Stimulated activated CD8-positive, alpha-beta memory T cell treated with anti-CD3 and anti-CD28 coated beads, Interleukin-7, amount 100 ng/mL, for 4 hours (primary cell): ENCODE results near the gene ARPP19.
"Not testable (repeated sequence)": the region's sequence is repeated elsewhere in the genome, so short reads cannot be mapped to it uniquely, and the experiment has no call there.

Experiments used
- DNase-seq, 2 donors: peaks; one replicate each; pipeline ENCODE4 v3.0.0-alpha.2; 2020; ENCODE audit warnings: low read depth in 2 of 2

The ARPP19 gene

DNA sequence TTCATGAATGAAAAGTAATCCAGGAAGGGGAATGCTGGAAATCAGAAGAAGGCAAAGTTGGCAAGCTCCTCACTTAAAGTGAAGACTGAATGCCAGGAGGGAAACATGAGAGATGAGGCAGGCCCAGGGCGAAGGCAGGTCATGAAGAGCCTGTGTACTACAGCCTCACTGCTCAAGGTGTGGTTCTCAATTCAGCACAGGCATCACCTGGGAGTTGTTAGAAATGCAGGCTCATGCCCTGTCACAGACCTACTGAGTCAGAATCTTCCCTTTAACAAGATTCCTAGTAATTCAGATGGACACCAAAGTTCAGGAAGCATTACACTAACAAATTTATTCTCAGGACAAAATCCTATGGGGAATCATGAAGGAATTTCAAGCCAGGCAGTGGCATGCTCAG is 54.3 kb downstream of the ARPP19 start:
- DNase-seq = no peak

DNA sequence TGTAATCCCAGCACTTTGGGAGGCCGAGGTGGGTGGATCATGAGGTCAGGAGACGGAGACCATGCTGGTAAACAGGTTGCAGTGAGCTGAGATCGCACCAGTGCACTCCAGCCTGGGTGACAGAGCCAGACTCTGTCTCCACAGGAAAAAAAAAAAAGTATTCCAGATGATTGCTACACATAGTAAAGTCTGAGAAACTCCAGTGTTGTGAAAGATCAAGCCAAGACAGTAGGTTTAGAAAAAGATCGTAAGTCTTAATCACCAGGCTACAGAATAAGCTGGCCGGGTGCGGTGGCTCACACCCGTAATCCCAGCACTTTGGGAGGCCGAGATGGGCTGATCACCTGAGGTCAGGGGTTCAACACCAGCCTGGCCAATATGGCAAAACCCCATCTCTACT is 56.0 kb downstream of the ARPP19 start:
- DNase-seq = not testable (repeated sequence)

DNA sequence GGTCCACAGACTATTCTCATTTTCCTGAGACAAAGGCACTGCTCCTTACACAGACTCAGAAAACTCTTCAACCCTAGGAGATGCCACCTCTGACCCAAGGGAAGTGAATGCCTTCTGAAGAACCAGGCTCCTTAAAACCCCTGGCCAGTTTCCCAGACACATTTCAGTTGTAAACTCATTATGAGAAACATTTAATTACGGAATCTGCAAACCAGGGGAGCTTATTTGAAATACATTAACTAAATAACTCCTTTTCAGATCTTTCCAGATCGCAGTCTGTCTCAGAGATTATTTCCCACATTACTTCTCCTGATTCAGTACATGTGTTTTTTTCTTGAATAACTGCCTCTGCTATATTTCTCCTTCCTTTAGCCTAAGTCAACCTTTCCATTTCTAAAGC is 57.7 kb downstream of the ARPP19 start:
- no peak for DNase-seq

DNA sequence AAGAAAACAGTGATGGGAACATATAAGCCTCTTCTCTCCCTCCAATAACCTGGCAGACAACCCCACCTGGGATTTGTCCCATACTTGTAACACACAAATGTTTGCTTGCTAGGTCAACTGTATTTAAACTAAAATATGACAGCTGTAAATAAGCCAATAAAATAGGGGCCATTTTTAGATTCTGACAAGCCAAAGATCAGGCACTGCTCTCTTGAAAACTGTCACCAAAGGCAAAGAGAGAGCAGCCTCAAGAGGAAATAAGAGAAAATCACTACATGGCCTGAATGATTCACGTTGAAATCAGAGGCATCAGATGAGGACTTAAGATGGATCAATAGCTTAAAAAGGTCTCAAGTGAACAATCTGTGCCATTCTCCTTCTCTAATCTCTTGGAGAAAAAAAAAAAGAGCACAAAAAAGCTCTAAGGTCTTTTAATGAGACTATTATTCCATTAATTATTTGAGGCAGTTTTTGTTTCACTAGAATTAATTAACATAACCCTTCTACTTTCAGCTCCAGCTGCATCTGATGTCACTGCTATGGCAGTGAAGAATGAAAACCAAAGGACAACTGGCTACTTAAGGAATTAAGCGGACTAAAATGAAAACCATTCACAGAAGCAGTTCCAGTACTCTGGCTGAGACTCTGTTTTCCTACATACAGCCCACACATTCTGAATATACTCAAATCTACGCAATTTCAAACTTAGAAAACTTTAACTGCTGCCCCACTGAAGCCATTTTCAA is 59.2 kb downstream of the ARPP19 start:
- DNase-seq = no peak

DNA sequence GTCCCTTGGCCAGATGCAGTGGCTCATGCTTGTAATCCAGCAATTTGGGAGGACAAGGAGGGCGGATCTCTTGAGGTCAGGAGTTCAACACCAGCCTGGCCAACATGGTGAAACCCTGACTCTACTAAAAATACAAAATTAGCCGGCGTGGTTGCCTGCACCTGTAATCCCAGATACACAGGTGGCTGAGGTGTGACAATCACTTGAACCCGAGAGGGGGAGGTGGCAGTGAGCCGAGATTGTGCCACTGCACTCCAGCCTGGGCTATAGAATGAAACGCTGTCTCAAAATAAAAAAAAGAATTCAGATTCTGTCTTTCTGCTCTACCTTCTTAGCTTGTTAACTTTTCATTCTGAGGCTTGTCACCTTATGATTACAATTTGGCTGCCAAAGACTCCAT is 62.3 kb downstream of the ARPP19 start:
- DNase-seq = no peak

DNA sequence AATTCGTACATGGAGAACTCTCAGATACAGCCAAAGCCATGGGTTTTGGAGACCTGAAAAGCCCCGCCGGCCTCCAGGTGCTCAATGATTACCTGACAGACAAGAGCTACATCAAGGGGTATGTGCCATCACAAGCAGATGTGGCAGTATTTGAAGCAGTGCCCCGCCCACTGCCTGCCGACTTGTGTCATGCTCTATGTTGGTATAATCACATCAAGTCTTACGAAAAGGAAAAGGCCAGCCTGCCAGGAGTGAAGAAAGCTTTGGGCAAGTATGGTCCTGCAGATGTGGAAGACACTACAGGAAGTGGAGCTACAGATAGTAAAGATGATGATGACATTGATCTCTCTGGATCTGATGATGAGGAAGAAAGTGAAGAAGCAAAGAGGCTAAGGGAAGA is 63.7 kb downstream of the ARPP19 start:
- no peak for DNase-seq

DNA sequence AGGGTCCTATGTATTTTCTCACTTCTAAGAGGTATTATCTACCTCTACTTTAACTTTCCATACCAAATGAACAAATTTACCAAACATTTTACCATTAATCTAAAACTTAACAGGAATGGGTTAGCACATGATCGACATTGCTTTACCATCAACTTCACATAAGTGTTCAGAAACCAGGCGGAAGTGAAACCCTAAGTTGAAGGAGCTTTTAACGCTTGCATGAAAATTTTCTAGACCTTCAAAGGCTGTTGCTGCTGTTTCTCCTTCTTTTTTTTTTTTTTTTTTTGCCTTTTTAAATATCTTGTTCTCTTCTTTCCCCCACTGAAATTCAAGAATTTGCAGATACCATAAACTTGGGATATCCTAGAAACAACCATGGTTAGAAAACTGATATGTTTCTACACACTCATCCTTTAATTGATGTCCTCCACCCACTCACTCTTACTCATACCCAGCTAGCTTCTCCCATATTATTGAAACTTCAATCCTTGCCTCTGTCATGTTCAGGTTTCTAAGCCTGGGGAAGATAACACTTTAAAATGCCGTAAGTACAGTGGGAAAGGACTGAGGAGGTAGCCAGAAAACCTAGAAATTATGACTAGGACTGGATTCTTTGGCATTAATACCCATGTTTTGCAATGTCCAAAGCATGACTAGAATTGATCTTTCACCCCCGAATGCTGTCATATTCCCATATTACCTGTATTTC is 64.9 kb downstream of the ARPP19 start:
- DNase-seq = no peak

DNA sequence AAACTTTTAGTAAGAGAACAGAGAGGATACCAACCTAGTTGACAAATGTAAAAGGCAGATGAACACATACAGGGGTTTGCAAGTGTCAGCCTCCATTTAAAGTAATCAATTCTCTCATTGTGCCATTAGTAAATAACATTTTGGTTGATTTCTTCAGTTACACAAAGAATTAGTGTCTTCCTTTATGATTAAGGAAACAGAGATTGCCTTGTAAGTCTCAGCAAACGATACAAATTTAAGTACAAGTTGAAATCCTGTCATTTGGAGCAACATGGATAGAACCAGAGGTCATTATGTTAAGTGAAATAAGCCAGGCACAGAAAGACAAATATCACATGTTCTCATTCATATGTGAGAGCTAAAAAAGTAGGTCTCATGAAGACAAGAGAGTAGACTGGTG is 66.2 kb downstream of the ARPP19 start:
- DNase-seq = no peak

DNA sequence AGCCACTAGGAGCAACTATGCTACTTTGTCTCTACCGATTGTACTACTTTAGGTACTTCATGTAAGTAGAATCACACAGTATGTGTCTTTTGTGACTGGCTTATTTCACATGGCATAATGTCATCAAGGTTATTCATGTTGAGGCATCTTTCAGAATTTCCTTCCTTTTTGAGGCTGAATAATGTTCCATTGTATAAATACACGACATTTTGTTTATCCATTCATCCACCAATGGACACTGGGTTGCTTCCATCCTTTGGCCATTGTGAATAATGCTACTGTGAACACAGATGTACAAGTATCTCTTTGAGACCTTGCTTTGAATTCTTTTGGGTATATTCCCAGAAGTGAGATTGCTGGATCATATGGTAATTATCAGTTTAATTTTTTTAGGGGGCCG is 69.3 kb downstream of the ARPP19 start:
- no peak for DNase-seq

DNA sequence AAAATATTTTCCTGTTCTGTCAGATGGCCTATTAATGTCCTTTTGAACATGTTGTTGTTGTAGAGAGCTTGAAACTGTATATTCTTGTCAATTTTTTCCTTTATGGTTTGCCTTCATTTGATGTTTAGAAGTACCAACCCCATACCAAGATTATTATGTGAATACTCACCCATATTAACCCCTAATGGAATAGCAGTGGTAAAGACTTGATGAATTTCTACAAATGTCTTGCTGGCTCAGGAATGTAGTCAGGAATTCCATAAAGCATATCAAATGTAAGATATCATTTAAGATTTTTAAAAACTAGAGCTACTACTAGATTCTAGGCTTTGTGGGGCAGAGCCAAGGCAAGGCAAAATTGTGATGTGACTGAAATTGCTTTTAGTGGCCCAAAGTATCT is 70.1 kb downstream of the ARPP19 start:
- no peak for DNase-seq
